ENCODE measurements around the gene PURB. TPM values are rescaled to one million over a fixed set of nuclear protein-coding genes. Genes with fewer than 3 reads are reported as not detected.
"Not testable (repeated sequence)": the region's sequence is repeated elsewhere in the genome, so short reads cannot be mapped to it uniquely, and the experiment has no call there.

The PURB gene
- total RNA-seq, 1 experiment from 2014 or later, result 21.3 TPM

GRCh38 chr7:44935016-44935415 lies 49.7 kb upstream of the PURB start:
- Mint-ChIP-seq H3K4me3 (no peak overlapping the region), H3K36me3 (ENCODE audit: insufficient read depth in 1 of 3, low read depth in 3 of 3) (no peaks in the 10 kb centered on the region), H3K4me1 (peaks cover 4 to 9% of the 10 kb centered on the region in 2 experiments), H3K27me3 (ENCODE audit: low read depth) (peaks cover 3% of the 10 kb centered on the region), H3K9me3 (no peaks in the 10 kb centered on the region), H3K27ac (no peak overlapping the region)
- Histone ChIP-seq H3K79me2 (ENCODE audit: insufficient read depth, low read length) (no peaks in the 10 kb centered on the region), H4K5ac (ENCODE audit: insufficient read length, low read depth, low read length) (no peak overlapping the region), H3K18ac (ENCODE audit: insufficient read length, low read depth, low read length) (no peak overlapping the region), H2BK120ac (ENCODE audit: low read depth, low read length, poor library complexity, severe bottlenecking) (no peak overlapping the region), H3K27ac (ENCODE audit: insufficient read length, low read depth, low read length) (no peak overlapping the region), H2BK5ac (ENCODE audit: insufficient read length, low read length) (no peak overlapping the region), H2AK5ac (ENCODE audit: insufficient read length, low read length) (no peak overlapping the region), H2BK20ac (ENCODE audit: low read depth, low read length, poor library complexity, severe bottlenecking) (no peak overlapping the region), H4K20me1 (ENCODE audit: control insufficient read depth, insufficient read depth, insufficient read length) (no peaks in the 10 kb centered on the region), H3K27me3 (ENCODE audit: insufficient read depth, low read length) (no peaks in the 10 kb centered on the region), H2BK12ac (ENCODE audit: insufficient read length, low read depth, low read length) (no peak overlapping the region), H3K4ac (ENCODE audit: low read depth, low read length) (no peak overlapping the region), H3K79me1 (ENCODE audit: insufficient read depth, low read depth, low read length, poor library complexity, severe bottlenecking) (no peaks in the 10 kb centered on the region), H3K9ac (ENCODE audit: extremely low read depth, insufficient read length, low read length) (no peak overlapping the region), H3K23ac (ENCODE audit: insufficient read length, low read depth, low read length) (no peak overlapping the region), H3T11ph (ENCODE audit: low read length) (no peak overlapping the region), H3K4me2 (ENCODE audit: insufficient read depth, insufficient read length, low read length) (no peak overlapping the region), H2AFZ (ENCODE audit: low read length) (no peak overlapping the region), H3K56ac (ENCODE audit: insufficient read length, low read depth, low read length) (no peak overlapping the region), H3K14ac (ENCODE audit: insufficient read depth, low read length) (no peak overlapping the region), H2BK15ac (ENCODE audit: low read depth, low read length) (no peak overlapping the region), H3K4me1 (ENCODE audit: insufficient read depth, low read length) (peaks cover 2% of the 10 kb centered on the region; the same call in 1 of the 2 replicates), H3K23me2 (ENCODE audit: insufficient read length, low read depth, low read length, poor library complexity, severe bottlenecking) (no peaks in the 10 kb centered on the region), H3K9me3 (ENCODE audit: control insufficient read depth, low read depth, low read length) (no peaks in the 10 kb centered on the region), H4K8ac (replicated peaks; ENCODE audit: insufficient read length, low read depth, low read length) (no peak overlapping the region), H4K91ac (ENCODE audit: insufficient read length, low read depth, low read length) (no peak overlapping the region)
- WGBS (ENCODE audit: extremely low coverage, insufficient read length, low lambda C conversion rate), result no CpG with 5 or more reads among the region's 1 CpG
- no peak for DNase-seq
- TF ChIP-seq, protein P1, sequence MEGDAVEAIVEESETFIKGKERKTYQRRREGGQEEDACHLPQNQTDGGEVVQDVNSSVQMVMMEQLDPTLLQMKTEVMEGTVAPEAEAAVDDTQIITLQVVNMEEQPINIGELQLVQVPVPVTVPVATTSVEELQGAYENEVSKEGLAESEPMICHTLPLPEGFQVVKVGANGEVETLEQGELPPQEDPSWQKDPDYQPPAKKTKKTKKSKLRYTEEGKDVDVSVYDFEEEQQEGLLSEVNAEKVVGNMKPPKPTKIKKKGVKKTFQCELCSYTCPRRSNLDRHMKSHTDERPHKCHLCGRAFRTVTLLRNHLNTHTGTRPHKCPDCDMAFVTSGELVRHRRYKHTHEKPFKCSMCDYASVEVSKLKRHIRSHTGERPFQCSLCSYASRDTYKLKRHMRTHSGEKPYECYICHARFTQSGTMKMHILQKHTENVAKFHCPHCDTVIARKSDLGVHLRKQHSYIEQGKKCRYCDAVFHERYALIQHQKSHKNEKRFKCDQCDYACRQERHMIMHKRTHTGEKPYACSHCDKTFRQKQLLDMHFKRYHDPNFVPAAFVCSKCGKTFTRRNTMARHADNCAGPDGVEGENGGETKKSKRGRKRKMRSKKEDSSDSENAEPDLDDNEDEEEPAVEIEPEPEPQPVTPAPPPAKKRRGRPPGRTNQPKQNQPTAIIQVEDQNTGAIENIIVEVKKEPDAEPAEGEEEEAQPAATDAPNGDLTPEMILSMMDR (conservative IDR thresholded peaks at IDR 0.05), result no peak

DNA sequence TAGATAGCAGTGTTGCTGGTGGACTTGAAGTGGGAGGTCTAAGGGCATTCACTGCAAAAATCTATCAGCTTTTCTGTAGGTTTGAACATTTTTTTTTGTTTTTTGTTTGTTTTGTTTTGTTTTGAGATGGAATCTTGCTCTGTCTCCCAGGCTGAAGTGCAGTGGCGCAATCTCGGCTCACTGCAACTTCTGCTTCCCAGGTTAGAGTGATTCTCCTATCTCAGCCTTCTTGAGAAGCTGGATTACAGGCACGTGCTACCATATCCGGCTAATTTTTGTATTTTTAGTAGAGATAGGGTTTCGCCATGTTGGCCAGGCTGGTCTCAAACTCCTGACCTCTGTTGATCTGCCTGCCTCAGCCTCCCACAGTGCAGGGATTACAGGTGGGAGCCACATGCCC lies 49.2 kb upstream of the PURB start:
- not testable (repeated sequence) for H3K79me1 ChIP-seq (ENCODE audit: insufficient read depth, low read depth, low read length, poor library complexity, severe bottlenecking); H3K4me3 Mint-ChIP-seq; H3K27ac ChIP-seq (ENCODE audit: insufficient read length, low read depth, low read length); H3K23ac ChIP-seq (ENCODE audit: insufficient read length, low read depth, low read length); H3K9ac ChIP-seq (ENCODE audit: extremely low read depth, insufficient read length, low read length); H3K23me2 ChIP-seq (ENCODE audit: insufficient read length, low read depth, low read length, poor library complexity, severe bottlenecking); H3K27ac Mint-ChIP-seq; H3K79me2 ChIP-seq (ENCODE audit: insufficient read depth, low read length); H4K91ac ChIP-seq (ENCODE audit: insufficient read length, low read depth, low read length); H2BK12ac ChIP-seq (ENCODE audit: insufficient read length, low read depth, low read length); H2AK5ac ChIP-seq (ENCODE audit: insufficient read length, low read length); H3K4me1 Mint-ChIP-seq; H3K14ac ChIP-seq (ENCODE audit: insufficient read depth, low read length); H3K4ac ChIP-seq (ENCODE audit: low read depth, low read length); H3K4me1 ChIP-seq (ENCODE audit: insufficient read depth, low read length); H2AFZ ChIP-seq (ENCODE audit: low read length); DNase-seq; H4K5ac ChIP-seq (ENCODE audit: insufficient read length, low read depth, low read length); H3K27me3 ChIP-seq (ENCODE audit: insufficient read depth, low read length); H3K36me3 Mint-ChIP-seq (ENCODE audit: insufficient read depth in 1 of 3, low read depth in 3 of 3); H3K9me3 ChIP-seq (ENCODE audit: control insufficient read depth, low read depth, low read length); H3K18ac ChIP-seq (ENCODE audit: insufficient read length, low read depth, low read length); H2BK120ac ChIP-seq (ENCODE audit: low read depth, low read length, poor library complexity, severe bottlenecking); H3K56ac ChIP-seq (ENCODE audit: insufficient read length, low read depth, low read length); H4K8ac ChIP-seq (replicated peaks; ENCODE audit: insufficient read length, low read depth, low read length); H3K9me3 Mint-ChIP-seq; H3T11ph ChIP-seq (ENCODE audit: low read length); H3K27me3 Mint-ChIP-seq (ENCODE audit: low read depth); H2BK15ac ChIP-seq (ENCODE audit: low read depth, low read length); H2BK20ac ChIP-seq (ENCODE audit: low read depth, low read length, poor library complexity, severe bottlenecking); H3K4me2 ChIP-seq (ENCODE audit: insufficient read depth, insufficient read length, low read length); H4K20me1 ChIP-seq (ENCODE audit: control insufficient read depth, insufficient read depth, insufficient read length); H2BK5ac ChIP-seq (ENCODE audit: insufficient read length, low read length)
- WGBS (ENCODE audit: extremely low coverage, insufficient read length, low lambda C conversion rate), result no CpG with 5 or more reads among the region's 5 CpGs

All from H9 (cell line).